Keratinocyte (primary cell): ENCODE data around the gene ARPC1A. TPM values are rescaled to one million over a fixed set of nuclear protein-coding genes. Genes with fewer than 3 reads are reported as not detected.
"Not testable (repeated sequence)": the region's sequence is repeated elsewhere in the genome, so short reads cannot be mapped to it uniquely, and the experiment has no call there.

Experiments
- DNase-seq: peaks from one replicate; pipeline ENCODE4 v3.0.0-alpha.2; 2011; ENCODE audit warnings: low read depth, missing footprints, low spot score
- FAIRE-seq: peaks from 2 replicates; lab custom pipeline; 2011; peaks lifted over from hg19 to GRCh38; lab: Jason Lieb, UNC
- H2AFZ ChIP-seq: 2 replicates; pipeline ENCODE4 v1.6.0; 2012; ENCODE audit warnings: low read length, control low read depth, inconsistent platforms; ENCODE audit not compliant: control insufficient read depth
- H3K27ac ChIP-seq: 2 replicates; pipeline ENCODE4 v1.5.1; 2011; ENCODE audit warnings: low read length; ENCODE audit not compliant: control insufficient read depth, insufficient read depth
- H3K27me3 ChIP-seq: 3 replicates; pipeline ENCODE4 v1.6.0; 2011; ENCODE audit warnings: low read length; ENCODE audit not compliant: control insufficient read depth, insufficient read depth; ENCODE audit errors: extremely low read depth
- H3K36me3 ChIP-seq, 2 experiments: 2 replicates in 1 of 2; 3 replicates in 1 of 2; pipeline ENCODE4 v1.5.1; 2011; ENCODE audit warnings: low read length in 2 of 2, mild to moderate bottlenecking in 1 of 2; ENCODE audit not compliant: control insufficient read depth in 2 of 2, insufficient read depth in 2 of 2; ENCODE audit errors: extremely low read depth in 1 of 2
- H3K4me1 ChIP-seq: 3 replicates; pipeline ENCODE4 v1.5.1; 2011; ENCODE audit warnings: low read length; ENCODE audit not compliant: control insufficient read depth, insufficient read depth; ENCODE audit errors: extremely low read depth
- H3K4me2 ChIP-seq: 3 replicates; pipeline ENCODE4 v1.6.0; 2011; ENCODE audit warnings: low read depth, low read length; ENCODE audit not compliant: control insufficient read depth, insufficient read depth; ENCODE audit errors: extremely low read depth
- H3K4me3 ChIP-seq, 3 experiments: fragments of 200-600 bp in 1 of 3; sonication (generic) in 1 of 3; 2 replicates in 2 of 3; 3 replicates in 1 of 3; pipeline ENCODE4 v1.5.1; 2011 to 2016; ENCODE audit warnings: low read length in 3 of 3, mild to moderate bottlenecking in 3 of 3, control low read depth in 2 of 3, inconsistent platforms in 1 of 3, low read depth in 1 of 3, mixed read lengths in 1 of 3, mixed run types in 1 of 3, moderate library complexity in 1 of 3; ENCODE audit not compliant: control insufficient read depth in 2 of 3, insufficient read depth in 2 of 3; ENCODE audit errors: extremely low read depth in 1 of 3
- H3K79me2 ChIP-seq: 2 replicates; pipeline ENCODE4 v1.6.0; 2012; ENCODE audit warnings: low read length; ENCODE audit not compliant: control insufficient read depth, insufficient read depth
- H3K9ac ChIP-seq: 3 replicates; pipeline ENCODE4 v1.6.0; 2011; ENCODE audit warnings: low read length; ENCODE audit not compliant: control insufficient read depth, insufficient read depth; ENCODE audit errors: extremely low read depth
- H3K9me1 ChIP-seq: 3 replicates; pipeline ENCODE4 v1.6.0; 2011; ENCODE audit warnings: low read length; ENCODE audit not compliant: control insufficient read depth, insufficient read depth; ENCODE audit errors: extremely low read depth
- H3K9me3 ChIP-seq: 2 replicates; pipeline ENCODE4 v1.5.1; 2012; ENCODE audit warnings: low read depth, low read length; ENCODE audit not compliant: control insufficient read depth
- H4K20me1 ChIP-seq: 3 replicates; pipeline ENCODE4 v1.6.0; 2011; ENCODE audit warnings: low read length; ENCODE audit not compliant: control insufficient read depth, insufficient read depth; ENCODE audit errors: extremely low read depth
- EZH2 ChIP-seq: IDR thresholded peaks from one replicate; pipeline ENCODE4 v1.6.1; 2012; ENCODE audit warnings: inconsistent platforms, mild to moderate bottlenecking, low read length, moderate library complexity
- dilution Hi-C: fragments of 300-500 bp; cut with MboI; formaldehyde crosslinking; loops from one replicate; pipeline ENCODE4 v1.7.0; 2020; ENCODE audit warnings: low sequenced_read_pairs; ENCODE audit not compliant: extremely low pct_ligation_motif_present
- polyA plus RNA-seq, 5 experiments: library from polyadenylated mRNA; depleted of rRNA in 3 of 5; stranded (reverse) in 3 of 5; stranded (forward) in 1 of 5; unstranded in 1 of 5; fragments of >200 nt; gene quantifications; 1 replicate in 1 of 5; 2 replicates in 3 of 5; 3 replicates in 1 of 5; pipeline versions ENCODE4 v1.2.1 to v1.2.3, GENCODE V29; 2011 to 2012; ENCODE audit warnings: missing spikeins in 2 of 5, low read depth in 1 of 5, low replicate concordance in 1 of 5
- TF ChIP-seq, protein P1 (sequence below), 3 experiments: IDR thresholded peaks in 1 of 3; conservative IDR thresholded peaks in 1 of 3; optimal IDR thresholded peaks in 1 of 3; 2 replicates in 2 of 3; 3 replicates in 1 of 3; pipeline versions ENCODE3 to v1.5.1; 2011; ENCODE audit warnings: low read length in 3 of 3, mild to moderate bottlenecking in 3 of 3, moderate library complexity in 2 of 3, control low read depth in 1 of 3, inconsistent platforms in 1 of 3; ENCODE audit not compliant: insufficient read depth in 2 of 3; ENCODE audit errors: extremely low read depth in 1 of 3

Gene ARPC1A
- polyA plus RNA-seq, 1 donor (not counting 4 experiments of a cell fraction or from before 2014, with no cell fraction given): 133 TPM

DNA sequence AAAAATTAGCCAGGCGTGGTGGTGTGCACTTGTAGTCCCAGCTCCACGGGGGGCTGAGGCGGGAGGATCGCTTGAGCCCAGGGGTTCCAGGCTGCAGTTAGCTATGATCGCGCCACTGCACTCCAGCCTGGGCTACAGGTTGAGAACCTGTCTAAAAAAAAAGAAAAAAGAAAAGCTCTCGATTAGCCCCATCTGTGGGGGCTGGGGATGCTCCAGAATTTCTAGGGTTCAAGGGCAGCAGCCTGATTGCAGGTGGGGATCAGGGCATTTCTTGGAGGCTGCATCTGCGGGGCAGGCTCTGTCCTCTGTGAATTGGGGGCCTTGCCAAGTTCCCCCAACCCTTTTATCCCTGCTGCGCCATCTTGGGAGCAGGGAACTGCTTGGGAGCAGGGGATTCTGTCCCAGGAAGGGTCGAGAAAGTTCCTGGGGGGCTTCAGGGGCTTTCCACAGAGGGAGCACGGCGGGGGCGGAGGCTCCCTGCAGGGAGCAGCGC lies 651 bp upstream of the ARPC1A start:
- Histone ChIP-seq H3K4me2 (peak overlapping the region; percentile 82), H3K79me2 (peaks cover 48% of the 10 kb centered on the region), H3K27me3 (no peaks in the 10 kb centered on the region), H3K9ac (peak overlapping the region; percentile 87), H4K20me1 (no peaks in the 10 kb centered on the region), H2AFZ (peak overlapping the region; percentile 87), H3K4me3 (peak overlapping the region; percentile 81 to 98 (median 92)), H3K27ac (peak overlapping the region; percentile 82), H3K36me3 (peaks cover 0 to 2% of the 10 kb centered on the region in 2 experiments), H3K9me3 (no peaks in the 10 kb centered on the region), H3K4me1 (peaks cover 31% of the 10 kb centered on the region), H3K9me1 (no peaks in the 10 kb centered on the region)
- DNase-seq (no peak), FAIRE-seq (no peak)
- no peak for TF ChIP-seq EZH2
- TF ChIP-seq, protein P1, sequence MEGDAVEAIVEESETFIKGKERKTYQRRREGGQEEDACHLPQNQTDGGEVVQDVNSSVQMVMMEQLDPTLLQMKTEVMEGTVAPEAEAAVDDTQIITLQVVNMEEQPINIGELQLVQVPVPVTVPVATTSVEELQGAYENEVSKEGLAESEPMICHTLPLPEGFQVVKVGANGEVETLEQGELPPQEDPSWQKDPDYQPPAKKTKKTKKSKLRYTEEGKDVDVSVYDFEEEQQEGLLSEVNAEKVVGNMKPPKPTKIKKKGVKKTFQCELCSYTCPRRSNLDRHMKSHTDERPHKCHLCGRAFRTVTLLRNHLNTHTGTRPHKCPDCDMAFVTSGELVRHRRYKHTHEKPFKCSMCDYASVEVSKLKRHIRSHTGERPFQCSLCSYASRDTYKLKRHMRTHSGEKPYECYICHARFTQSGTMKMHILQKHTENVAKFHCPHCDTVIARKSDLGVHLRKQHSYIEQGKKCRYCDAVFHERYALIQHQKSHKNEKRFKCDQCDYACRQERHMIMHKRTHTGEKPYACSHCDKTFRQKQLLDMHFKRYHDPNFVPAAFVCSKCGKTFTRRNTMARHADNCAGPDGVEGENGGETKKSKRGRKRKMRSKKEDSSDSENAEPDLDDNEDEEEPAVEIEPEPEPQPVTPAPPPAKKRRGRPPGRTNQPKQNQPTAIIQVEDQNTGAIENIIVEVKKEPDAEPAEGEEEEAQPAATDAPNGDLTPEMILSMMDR (optimal IDR thresholded peaks at IDR 0.05 in 1 of 3, IDR thresholded peaks at IDR 0.05 in 1 of 3, conservative IDR thresholded peaks at IDR 0.05 in 1 of 3; ENCODE audit: extremely low read depth in 1 of 3, insufficient read depth in 2 of 3, low read length in 3 of 3): no peak
- dilution Hi-C loops: no loop called here

DNA sequence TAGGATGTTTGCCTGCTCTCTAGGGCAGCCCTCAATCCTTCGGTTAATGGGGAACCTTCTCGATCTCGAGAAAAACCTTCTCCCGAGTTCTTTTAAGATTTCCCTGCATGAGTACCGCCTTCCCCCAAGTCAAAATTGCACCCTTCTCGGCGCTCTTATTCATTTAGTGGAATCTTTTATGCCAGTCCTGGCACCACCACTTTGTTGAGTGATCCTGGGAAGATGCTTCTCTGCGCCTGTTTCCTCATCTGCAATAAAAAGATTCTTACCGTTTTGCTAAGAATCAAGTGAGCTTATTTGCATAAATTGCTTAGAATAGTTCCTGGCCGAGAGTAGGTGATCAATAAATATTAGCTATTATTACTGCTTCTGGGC lies 697 bp downstream of the ARPC1A start:
- TF ChIP-seq, protein P1 (optimal IDR thresholded peaks at IDR 0.05 in 1 of 3, IDR thresholded peaks at IDR 0.05 in 1 of 3, conservative IDR thresholded peaks at IDR 0.05 in 1 of 3; ENCODE audit: extremely low read depth in 1 of 3, insufficient read depth in 2 of 3, low read length in 3 of 3): no peak
- no peak for TF ChIP-seq EZH2
- no peaks in the 10 kb centered on the region for H3K27me3 ChIP-seq
- no peak for FAIRE-seq
- no peaks in the 10 kb centered on the region for H3K9me3 ChIP-seq
- no peak for DNase-seq
- dilution Hi-C loops: no loop called here
- peak overlapping the region; percentile 87 for H3K9ac ChIP-seq
- peak overlapping the region; percentile 81 to 98 (median 92) for H3K4me3 ChIP-seq
- H3K79me2 ChIP-seq: peaks cover 55% of the 10 kb centered on the region
- no peak overlapping the region for H2AFZ ChIP-seq
- peaks cover 44% of the 10 kb centered on the region for H3K4me1 ChIP-seq
- no peaks in the 10 kb centered on the region for H3K9me1 ChIP-seq
- peak overlapping the region; percentile 82 for H3K27ac ChIP-seq
- H4K20me1 ChIP-seq: no peaks in the 10 kb centered on the region
- peak overlapping the region; percentile 83 for H3K4me2 ChIP-seq
- H3K36me3 ChIP-seq: peaks cover 0 to 2% of the 10 kb centered on the region in 2 experiments

GRCh38 chr7:99330314-99330961 lies 4.7 kb downstream of the ARPC1A start:
- H3K9me3 ChIP-seq, dilution Hi-C loops, H3K9me1 ChIP-seq, H2AFZ ChIP-seq, H4K20me1 ChIP-seq, H3K27me3 ChIP-seq: not testable (repeated sequence)
- Histone ChIP-seq H3K36me3 (peaks cover 7 to 15% of the 10 kb centered on the region in 2 experiments), H3K27ac (peak overlapping the region; percentile 81), H3K9ac (peak overlapping the region; percentile 52), H3K79me2 (peaks cover 85% of the 10 kb centered on the region), H3K4me2 (peak overlapping the region; percentile 50), H3K4me1 (peaks cover 41% of the 10 kb centered on the region), H3K4me3 (peak overlapping the region in 1 of 3 experiments; percentile 11)
- FAIRE-seq (peak; percentile 82), DNase-seq (peak; percentile 45)
